Right hindlimb (tissue), 1 donor: ENCODE data around the gene LGR6.
"Not testable (repeated sequence)": the region's sequence is repeated elsewhere in the genome, so short reads cannot be mapped to it uniquely, and the experiment has no call there.

ENCODE experiments used
- DNase-seq: peaks from one replicate; pipeline ENCODE4 v3.0.0-alpha.2; 2018

Gene LGR6

GRCh38 chr1:202348005-202348508 is 154.5 kb downstream of the LGR6 start:
- no peak for DNase-seq

- peak; percentile 99 for DNase-seq
Measured at GRCh38 chr1:202348509-202349205, 155.1 kb downstream of the LGR6 start, which contains the start of gene PPP1R12B. Gene PPP1R12B (plus strand): TSS chr1:202348699. CDS start chr1:202348852, 153 bp downstream.

- peak; percentile 60 for DNase-seq
Measured at GRCh38 chr1:202349206-202349928, 155.8 kb downstream of the LGR6 start.

- DNase-seq, result no peak
Measured at GRCh38 chr1:202351725-202352124, 158.1 kb downstream of the LGR6 start.

GRCh38 chr1:202352583-202353197 is 159.1 kb downstream of the LGR6 start:
- not testable (repeated sequence) for DNase-seq

- no peak for DNase-seq
Measured at GRCh38 chr1:202355944-202356553, 162.4 kb downstream of the LGR6 start.

- no peak for DNase-seq
Measured at GRCh38 chr1:202357506-202357905, 163.9 kb downstream of the LGR6 start.

GRCh38 chr1:202361224-202361623 is 167.6 kb downstream of the LGR6 start:
- DNase-seq, result no peak

- no peak for DNase-seq
Measured at GRCh38 chr1:202361701-202362100, 168.1 kb downstream of the LGR6 start.

GRCh38 chr1:202362212-202362611 is 168.6 kb downstream of the LGR6 start:
- no peak for DNase-seq

GRCh38 chr1:202365092-202365815 is 171.7 kb downstream of the LGR6 start:
- no peak for DNase-seq

- DNase-seq, result no peak
Measured at GRCh38 chr1:202367271-202367670, 173.7 kb downstream of the LGR6 start.
